ENCODE results near the gene GPR62.

GRCh38 chr3:51997935-51998596 is 42.9 kb downstream of the GPR62 start:
- TF ChIP-seq POLR2A (IDR thresholded peaks at IDR 0.05; ENCODE audit: low read length), result no peak
- no peak for TF ChIP-seq GATA1 (IDR thresholded peaks at IDR 0.05; ENCODE audit: low read depth, low read length)
